GM18505 (cell line): Measurements from ENCODE around the gene TOR2A.

Source experiments
- ATAC-seq: cut with Tn5 transposase; IDR thresholded peaks from one replicate; pipeline ENCODE4 v1.9.1; 2021; ENCODE audit not compliant: unreplicated experiment
- POLR2A ChIP-seq: IDR thresholded peaks from 4 replicates; pipeline ENCODE4 v1.6.1; 2011; ENCODE audit warnings: borderline replicate concordance; ENCODE audit not compliant: insufficient read depth, insufficient read length; ENCODE audit errors: extremely low read depth

Gene TOR2A

GRCh38 chr9:127698985-127699670 is 36.0 kb downstream of the TOR2A start:
- peak; percentile 77 for ATAC-seq
- TF ChIP-seq POLR2A: no peak

- no peak for ATAC-seq
- TF ChIP-seq POLR2A: no peak
These were observed 36.7 kb downstream of the TOR2A start for GRCh38 chr9:127698386-127698785.

GRCh38 chr9:127697575-127697974 is 37.5 kb downstream of the TOR2A start:
- no peak for ATAC-seq
- TF ChIP-seq POLR2A: no peak

DNA sequence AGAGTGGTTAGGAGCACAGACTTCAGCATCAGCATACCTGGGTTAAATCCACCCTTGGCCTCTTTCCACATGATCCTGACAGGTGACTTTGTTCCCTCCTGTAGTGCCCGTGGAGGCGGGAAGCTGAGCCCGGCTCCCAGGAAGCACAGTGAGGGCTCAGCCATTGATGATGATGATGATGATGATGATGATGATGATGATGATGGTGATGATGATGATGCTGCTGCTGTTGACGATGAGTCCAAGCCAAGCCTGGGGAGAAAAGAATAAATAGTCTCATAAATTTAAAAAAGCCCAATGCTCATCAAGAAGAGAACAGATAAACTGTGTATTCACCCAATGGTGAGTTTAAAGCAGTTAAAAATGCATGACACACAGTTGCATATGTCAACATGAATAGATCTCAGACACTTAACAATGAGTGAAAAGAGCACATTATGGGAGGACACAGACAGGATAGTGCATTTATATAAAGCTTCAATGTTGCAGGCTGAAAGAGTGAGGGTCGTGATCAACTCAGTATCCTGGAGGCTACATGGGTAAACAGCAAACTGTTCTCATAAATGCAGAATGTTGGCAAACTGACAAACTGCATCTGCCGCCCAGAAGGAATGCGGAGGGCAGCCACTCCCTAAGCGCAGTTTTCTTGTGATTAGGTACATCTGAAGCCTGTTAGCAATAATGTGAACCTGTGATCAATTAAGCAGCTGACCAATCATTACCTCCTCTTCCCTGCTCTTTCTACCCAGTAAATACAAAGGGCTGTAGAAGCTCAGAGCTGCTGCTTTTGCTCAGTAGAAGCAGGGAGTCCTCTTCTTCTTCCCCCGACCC is 40.0 kb downstream of the TOR2A start:
- no peak for TF ChIP-seq POLR2A
- no peak for ATAC-seq

GRCh38 chr9:127693697-127694096 is 41.4 kb downstream of the TOR2A start:
- no peak for ATAC-seq
- no peak for TF ChIP-seq POLR2A

DNA sequence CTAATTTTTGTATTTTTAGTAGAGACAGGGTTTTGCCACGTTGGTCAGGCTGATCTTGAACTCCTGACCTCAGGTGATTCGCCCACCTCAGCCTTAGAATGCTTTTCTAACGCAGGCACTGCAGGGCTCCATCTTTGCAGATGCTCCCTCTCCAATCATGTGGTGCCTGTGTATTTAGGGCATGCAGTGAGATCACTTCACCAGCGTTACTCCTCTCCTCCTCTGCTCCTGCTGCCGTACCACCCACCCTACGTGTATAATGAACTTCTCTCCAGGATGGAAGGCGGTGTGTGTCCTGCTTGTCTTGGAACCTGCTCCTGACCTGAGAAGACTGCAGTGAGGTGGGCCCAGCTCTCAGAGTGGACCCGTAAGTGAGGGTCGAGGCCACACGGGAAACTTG is 42.0 kb downstream of the TOR2A start:
- TF ChIP-seq POLR2A: no peak
- no peak for ATAC-seq

- no peak for TF ChIP-seq POLR2A
These were observed 43.0 kb downstream of the TOR2A start for GRCh38 chr9:127692071-127692470.

GRCh38 chr9:127690735-127691134 is 44.4 kb downstream of the TOR2A start:
- ATAC-seq: no peak
- TF ChIP-seq POLR2A: no peak

More at GRCh38 chr9:127692071-127692470, 43.0 kb downstream of the TOR2A start:
- ATAC-seq: no peak

DNA sequence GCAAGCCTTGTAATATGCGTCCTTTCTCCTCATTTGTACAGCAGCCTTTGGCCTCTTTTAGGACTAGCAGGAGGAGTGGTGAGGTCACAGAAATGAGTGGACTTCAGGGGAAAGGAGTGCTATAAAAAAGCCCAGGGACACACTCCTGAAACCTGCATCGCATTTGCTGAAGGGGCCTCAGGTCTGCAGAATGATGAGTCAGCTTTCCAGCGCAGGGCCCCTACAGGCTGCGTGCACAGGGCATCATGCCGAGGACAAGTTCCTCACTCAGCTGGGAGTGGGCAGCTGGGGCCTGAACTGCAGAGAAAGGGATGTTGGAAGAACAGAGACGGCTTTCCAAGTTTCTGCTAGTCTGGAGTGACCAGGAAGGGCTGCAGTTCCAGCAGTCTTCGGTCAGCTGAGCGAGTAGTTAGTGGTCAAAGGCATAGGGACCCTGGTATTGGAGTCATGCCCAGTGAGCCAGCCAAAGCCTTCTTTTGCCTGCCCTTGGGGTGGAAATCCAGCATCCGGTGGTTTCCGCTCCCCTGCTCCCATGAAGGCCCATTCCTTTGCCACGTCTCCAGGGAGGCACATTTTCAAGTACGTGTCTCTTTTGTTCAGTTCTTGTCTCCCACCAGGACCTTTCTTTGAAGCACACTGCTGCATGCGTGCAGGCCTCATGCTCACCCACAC is 45.6 kb downstream of the TOR2A start:
- TF ChIP-seq POLR2A: no peak
- no peak for ATAC-seq

- TF ChIP-seq POLR2A: no peak
- no peak for ATAC-seq
These were observed 48.4 kb downstream of the TOR2A start for GRCh38 chr9:127686461-127687393.

DNA sequence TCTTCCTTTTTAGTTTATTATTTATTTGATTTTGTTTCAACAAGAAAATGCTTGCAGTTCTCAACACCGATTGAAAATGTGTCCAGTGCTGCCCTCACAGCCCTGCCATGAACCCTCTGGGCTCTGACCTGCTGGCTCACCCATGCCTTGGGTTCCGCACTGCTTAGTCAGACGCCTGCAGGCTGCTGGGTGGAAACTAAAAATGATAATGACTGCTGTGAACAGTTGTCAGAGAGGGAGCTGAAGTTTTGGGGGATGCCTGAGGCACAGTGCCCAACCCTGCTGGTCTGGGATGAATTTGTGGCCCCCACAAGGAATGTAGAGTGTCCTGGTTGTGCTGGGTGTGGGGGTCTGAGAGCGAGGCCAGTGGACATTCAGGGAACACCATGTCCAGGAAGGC is 50.5 kb downstream of the TOR2A start:
- no peak for ATAC-seq
- TF ChIP-seq POLR2A: no peak

DNA sequence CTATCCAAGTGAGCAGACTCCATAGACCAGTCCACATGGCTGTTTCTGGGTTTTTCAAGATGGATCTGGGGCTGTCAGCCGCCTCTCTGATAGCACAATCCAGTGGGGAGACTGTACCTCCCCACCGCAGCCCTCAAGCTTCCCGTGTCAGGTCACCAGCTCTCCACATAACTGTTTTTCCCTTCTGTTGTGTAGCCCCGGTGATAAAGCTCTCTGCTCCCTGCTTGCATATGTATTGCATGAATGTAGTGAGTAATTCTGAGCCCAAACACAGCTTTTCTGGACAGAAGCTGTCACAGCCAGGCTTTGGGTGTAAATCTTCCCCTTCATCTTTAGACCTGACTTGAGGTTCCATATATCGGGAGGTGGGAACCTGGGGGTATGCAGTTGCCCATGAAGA is 51.4 kb downstream of the TOR2A start:
- no peak for TF ChIP-seq POLR2A
- ATAC-seq: no peak

DNA sequence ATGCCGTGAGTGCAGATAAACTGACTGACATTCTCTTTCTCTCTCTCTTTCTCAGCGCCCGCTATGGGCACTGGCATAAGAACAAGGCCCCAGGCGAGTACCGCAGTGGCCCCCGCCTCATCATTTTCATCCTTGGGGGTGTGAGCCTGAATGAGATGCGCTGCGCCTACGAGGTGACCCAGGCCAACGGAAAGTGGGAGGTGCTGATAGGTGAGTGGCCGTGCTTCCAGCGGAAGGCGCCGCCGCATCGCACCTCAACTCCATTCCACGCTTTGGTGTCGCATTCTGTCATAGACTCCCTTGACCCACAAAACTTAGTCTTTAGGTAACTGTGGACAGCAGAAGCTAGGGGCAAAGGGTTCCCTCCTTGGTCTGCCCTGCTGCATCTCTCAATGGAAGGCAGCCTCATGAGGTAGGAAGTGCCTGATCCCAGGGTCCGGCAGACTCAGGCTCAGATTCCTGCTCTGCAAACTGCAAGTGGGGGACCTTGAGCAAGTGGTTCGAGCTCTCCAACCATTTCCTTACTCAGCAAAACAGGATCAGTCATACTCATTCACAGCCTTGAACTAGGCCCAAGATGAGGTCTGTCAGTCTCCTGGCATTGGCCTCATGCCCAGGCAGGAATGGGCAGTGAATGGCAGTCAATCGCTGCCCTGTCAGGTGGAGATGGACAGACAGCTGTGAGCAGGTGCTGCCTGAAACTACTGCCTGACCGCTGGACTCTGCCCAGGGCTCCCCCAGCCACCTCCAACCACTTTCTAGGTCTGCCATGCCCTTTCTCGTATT is 52.5 kb downstream of the TOR2A start:
- no peak for TF ChIP-seq POLR2A
- no peak for ATAC-seq
